ENCODE data around the gene ZSCAN9.

Gene ZSCAN9

DNA sequence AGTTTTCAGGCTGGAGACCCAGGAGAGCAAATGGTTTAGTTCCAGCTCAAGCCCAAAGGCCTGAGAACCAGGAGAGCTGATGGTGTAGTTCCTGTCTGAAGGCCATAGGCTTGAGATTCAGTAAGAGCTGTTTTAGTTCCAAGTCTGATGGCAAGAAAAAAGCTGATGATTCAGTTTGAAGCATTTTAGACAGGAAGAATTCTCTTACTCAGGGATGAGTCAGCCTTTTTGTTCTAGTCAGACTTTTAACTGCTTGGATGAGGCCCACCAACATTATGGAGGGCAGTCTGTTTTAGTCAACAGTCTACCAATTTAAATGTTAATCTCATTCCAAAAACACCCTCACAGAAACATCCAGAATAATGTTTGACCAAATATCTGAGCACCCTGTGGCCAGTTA lies 44.4 kb downstream of the ZSCAN9 start:
- DNase-seq: no peak

DNA sequence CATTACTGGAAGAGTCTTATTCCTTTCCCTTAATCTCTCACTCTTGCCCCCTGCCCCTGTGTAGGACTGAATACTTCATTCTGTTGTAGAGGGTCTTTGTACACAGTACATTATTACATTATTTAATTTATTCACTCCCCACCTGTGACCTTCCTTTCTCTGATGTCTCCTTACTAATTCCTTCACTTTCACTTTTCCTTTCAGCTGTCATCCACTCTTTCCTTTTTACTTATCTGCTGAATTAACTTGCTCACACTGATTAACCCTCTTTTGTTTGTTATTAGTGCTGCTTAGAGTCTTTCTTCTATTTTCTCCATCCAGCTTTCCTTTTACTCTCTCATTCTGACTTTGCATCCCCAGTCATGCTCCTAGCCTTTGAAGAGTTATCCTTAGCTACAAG lies 49.8 kb downstream of the ZSCAN9 start:
- no peak for DNase-seq

DNA sequence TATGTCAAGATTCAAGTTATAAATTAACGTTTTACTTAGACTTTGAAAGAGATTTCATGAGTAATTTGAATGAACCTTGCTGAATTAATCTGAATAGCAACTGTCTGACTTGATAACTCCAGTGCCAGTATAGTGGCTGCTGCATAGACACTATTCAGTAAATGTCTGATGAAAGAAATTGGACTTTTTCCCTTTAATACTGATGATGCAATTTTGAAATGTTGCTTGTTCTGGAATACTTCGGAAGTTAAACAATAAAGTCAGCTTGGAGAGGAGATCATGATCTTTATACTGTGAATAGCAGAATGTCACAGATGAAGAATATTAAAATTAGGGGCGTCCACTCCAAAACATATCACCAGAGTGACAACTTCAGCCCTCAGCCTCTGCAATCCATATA lies 52.7 kb downstream of the ZSCAN9 start:
- no peak for DNase-seq

DNA sequence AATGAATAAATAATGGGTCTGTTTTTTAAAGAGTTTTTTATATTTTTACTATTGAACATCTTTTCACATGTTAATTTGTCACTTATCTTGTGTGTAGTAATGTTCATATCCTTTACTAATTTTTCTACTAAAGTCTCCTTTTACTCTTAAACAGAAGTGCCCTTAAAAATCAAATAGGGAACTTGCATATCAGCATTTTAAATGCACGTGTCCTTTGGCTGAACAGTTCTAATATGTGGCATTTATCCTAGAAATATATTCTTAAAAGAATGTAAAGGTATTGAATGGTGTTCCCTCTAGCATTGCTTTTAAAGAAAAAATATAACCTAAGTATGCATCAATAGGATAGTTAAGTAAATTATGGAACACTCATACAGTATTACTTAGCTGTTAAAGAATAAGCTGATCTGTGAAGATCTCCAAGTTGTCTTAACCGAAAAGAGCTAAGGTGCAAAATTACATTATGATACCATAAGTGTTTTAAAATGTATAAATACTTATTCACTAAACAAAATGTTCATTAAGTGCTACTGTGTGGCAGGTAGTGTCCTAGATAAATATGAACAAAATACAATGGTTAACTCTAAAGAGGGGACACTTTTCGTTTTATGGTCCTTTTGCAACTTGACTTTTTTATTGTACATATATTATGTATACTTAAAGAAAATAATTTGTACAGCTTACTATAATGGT lies 55.7 kb downstream of the ZSCAN9 start:
- no peak for DNase-seq

DNA sequence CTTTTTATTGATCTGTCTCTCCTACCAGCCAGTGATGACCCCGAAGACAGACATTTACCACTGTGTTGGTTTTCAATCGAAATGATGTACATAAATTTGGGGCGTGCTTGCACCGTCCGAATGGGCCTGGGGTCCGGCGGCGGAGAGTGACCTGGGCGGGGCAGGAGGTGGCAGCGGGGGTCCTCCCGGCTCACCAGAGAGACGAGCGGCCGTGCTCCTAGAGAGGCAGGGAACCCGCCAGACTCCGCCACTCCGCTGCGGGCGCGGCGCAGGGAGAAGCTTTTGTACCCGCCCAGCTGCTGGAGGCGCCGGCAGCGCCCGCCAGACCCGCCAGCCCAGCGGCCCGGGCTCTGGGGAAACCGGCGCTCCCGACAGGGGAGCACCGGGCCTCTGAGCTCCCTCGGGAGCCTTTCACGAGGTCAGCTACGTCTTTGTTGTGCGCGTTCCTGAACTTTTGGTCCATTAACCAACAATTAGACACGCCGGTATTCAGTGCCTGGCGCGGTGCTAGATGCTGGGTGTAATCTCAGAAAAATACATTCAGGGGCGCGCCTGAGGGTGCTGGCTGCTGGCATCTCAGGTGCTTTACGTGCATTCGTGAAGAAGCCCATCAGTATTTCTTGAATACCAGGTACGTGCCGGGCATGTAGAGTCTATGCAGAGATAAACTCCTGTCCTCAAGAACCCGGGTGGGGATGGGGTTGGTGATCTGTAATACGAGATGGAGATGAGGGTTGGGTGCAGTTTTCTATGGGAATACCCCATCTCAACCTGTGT lies 56.4 kb downstream of the ZSCAN9 start, which contains the start of gene PGBD1:
Gene PGBD1 (plus strand): TSS at position 285 of the 777 bp plus-strand sequence. CDS start 2,242 bp downstream, outside the sequence.
- DNase-seq: peak; percentile 12

DNA sequence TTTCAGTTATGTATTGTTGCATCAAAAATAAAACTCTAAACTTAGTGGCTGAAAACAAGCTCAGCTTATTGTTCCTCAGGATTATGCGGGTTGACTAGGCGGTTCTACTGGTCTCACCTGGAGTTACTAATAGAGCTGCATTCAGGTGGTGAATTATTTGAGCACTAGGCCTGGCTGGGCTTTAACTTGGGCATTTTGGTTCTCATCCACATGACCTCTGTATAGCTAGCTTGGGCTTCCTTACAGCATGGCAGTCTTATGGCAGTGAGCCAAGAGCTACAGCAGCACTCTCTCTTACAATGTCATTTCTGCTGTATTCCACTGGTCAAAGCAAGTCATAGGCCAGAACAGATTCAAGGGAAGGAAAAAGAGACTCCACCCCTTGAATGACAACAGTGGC lies 57.9 kb downstream of the ZSCAN9 start:
- no peak for DNase-seq

All from GOT3 (cell line).